ENCODE results near the gene KRTAP10-6.
"Not testable (repeated sequence)": the region's sequence is repeated elsewhere in the genome, so short reads cannot be mapped to it uniquely, and the experiment has no call there.

Gene KRTAP10-6

GRCh38 chr21:44557491-44558328 is 34.6 kb downstream of the KRTAP10-6 start:
- DNase-seq (ENCODE audit: low spot score): no peak

- DNase-seq (ENCODE audit: low spot score): no peak
Measured at GRCh38 chr21:44556879-44557278, 35.4 kb downstream of the KRTAP10-6 start.

DNA sequence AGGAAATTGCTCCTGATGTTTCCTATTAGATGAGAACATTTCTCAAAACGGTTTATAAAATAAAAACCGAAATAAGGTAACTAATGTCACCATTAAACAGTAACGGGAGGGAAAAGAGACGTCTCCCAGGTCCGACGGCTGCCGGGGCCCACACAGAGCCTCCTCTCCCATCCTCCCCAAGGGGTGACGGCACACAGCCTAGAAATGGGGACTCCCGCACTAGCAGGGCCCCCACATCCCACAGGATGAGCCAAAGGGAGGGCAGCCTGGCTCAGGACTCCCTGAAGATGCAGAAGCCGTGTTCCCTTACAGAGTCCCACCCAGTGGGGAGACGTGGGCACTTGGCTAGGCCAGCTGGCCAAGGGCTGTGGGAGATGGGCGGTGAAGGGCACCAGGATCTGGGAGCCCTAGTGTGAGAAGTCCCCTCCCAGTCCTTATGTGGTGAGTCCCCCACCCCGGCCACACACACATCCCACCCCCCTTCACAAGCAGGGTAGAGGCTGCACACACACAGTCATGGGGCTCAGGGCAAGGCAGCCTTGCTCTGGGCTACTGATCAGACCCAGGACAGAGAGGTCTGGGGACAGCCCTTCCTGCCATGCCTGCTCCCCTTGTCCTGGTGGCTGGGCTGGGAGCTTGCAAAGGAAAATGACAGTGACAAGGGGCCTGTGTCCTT is 37.0 kb downstream of the KRTAP10-6 start:
- DNase-seq (ENCODE audit: low spot score): no peak

- no peak for DNase-seq (ENCODE audit: low spot score)
Measured at GRCh38 chr21:44552681-44553080, 39.6 kb downstream of the KRTAP10-6 start.

DNA sequence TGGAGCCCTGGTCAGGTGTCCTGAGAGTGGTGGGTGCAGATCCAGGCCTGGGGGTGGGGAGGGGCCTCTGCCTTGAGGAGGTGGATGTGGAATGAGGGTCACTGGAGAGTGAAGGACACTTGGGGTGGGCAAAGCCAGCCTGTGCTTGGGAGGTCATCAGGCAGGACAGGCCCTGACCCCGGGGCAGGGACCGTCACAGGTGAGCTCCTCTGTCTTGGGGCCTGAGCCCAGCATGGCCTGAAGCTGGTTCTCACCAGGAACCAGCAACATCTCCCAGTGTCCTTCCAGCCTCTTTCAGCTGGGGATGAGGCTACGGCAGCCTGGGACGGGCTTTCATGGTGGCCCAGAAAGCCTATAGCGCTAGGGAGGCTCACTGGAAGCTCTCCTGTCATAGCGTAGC is 40.2 kb downstream of the KRTAP10-6 start:
- DNase-seq (ENCODE audit: low spot score): no peak

DNA sequence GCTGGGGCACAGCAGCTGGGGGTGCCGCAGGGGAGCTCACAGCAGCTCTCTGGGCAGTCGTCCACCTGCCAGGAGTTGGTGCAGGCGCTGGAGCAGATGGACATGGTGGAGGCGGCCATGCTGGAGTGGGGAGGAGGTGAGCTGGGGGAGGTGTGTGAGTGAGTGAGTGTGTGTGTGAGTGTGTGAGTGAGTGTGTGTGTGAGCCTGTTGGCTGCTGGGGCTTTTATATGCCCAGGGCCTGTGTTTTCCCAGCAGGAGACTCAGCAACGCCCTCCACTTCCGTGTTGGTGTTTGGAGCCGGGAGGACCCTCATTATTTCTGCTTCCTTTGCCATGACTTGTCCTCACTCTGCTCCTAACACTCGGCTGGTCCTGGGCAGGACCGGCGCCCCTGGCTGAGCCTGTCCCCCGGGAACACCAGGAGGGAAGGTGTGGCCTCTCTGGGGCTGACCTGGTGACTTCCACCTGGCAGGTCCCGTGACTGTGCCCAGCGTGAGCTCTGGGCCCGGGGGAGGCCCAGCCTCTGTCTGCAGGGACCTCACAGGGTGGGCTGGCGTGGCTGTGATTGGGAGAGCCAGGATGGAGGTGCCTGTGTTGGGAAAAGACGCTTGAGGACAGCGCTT is 40.9 kb downstream of the KRTAP10-6 start, which contains the start of gene KRTAP10-2:
Gene KRTAP10-2, minus strand, starts transcription at position 166 of the 622 bp plus-strand sequence. Its CDS starts 47 bp downstream, at position 119.
- DNase-seq (ENCODE audit: low spot score): no peak

- DNase-seq (ENCODE audit: low spot score): no peak
Measured at GRCh38 chr21:44550807-44551206, 41.5 kb downstream of the KRTAP10-6 start.

GRCh38 chr21:44550285-44550684 is 42.0 kb downstream of the KRTAP10-6 start:
- not testable (repeated sequence) for DNase-seq (ENCODE audit: low spot score)

DNA sequence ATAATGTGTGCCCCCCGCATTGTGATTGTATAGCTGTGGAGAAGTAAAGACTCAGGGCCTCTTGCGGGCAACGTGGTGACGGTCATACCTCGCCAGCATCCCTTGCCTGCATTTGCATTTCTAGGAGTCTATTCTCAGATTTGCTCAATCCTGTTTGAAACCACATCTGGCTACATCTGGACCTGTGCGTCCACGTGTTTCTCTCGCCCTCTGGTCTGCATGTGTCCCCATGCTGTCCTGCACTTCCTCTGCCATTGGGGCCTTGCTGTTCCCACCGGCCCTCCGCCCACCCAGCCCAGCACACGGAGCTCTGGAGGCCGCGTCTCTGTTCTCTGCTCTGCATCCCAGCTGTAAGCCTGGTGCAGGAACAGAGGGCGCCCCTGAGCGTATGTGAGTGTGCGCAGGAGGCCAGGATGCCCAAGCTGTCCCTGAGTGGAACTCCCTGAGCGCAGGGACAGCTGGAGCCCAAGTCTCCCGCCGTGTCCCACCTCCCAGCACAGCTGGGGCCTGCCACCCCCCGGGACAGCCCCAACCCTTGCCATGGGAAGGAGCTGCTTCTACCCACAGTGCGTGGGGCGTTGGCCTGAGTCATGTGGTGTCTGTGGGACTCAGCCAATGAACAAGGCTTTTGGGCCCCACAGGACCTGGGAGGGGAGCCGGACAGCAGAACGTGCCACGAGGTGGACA is 42.6 kb downstream of the KRTAP10-6 start:
- no peak for DNase-seq (ENCODE audit: low spot score)

- no peak for DNase-seq (ENCODE audit: low spot score)
Measured at GRCh38 chr21:44548922-44549321, 43.4 kb downstream of the KRTAP10-6 start.

DNA sequence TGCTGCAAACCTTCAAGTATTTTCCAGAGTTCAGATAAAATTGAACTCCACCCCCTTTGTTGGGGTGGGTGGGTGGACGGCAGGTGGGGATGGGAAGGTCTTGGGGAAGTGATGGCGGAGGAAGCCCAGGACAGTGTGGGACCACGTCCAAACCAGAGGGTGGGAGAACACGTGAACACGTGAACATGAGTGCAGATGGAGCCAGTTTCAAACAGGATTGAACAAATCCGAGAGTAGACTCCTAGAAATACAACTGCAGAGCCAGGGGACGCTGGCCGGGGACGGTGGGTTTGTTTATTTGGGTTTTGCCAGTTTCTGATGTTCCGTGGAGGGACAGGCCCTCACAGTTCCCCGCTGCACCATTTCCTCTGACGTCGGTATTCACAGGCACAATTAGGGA is 43.9 kb downstream of the KRTAP10-6 start:
- DNase-seq (ENCODE audit: low spot score): no peak

DNA sequence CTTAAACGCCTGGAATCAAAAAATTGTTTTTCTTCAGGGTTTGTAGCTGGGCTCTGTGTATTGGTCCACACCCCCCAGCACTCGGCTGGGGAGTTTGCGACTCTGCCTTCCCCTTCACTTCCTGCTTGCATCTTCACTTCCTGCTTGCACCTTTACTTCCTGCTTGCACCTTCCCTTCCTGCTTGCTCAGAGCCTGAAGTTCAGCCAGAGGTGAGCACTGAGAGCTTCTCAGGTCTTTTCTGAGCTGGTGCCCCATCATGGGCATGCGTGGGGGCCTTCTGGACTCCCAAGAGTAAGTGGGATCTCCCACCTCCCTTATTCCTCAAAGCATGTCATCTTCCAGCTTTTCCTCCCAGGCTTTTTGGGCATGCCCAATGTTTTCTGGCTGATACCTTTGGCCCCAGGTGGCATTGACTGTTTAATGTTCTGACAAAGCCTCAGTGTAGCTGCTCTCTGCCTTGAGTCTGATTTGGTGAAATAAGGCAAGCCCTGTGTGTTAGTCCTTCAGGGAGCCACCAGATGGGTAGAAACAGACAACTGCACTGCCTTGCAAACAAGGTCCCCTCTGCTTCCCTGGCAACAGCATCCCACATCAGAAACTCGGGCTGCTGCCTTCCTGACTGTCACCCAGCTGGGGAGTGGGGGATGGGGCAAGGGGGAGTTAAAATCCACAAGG is 44.5 kb downstream of the KRTAP10-6 start:
- no peak for DNase-seq (ENCODE audit: low spot score)

DNA sequence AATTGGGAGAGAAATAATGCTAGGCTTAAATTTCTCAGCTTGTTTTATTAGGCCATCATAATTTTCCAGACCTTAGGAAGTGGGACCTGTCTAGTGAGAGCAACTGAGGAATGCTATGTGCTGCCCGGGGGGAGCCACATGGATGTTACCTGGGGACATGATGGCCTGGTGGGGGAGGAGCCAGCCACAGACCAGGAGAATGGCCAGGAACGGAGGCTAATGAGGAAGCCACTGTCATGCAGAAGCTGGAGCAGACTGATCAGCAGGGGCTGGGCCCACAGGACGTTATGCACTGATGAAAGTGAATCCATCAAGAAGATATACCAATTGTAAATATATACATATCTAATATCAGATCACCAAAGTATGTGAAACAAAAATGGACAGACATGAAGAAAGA is 47.7 kb downstream of the KRTAP10-6 start:
- DNase-seq (ENCODE audit: low spot score): no peak

DNA sequence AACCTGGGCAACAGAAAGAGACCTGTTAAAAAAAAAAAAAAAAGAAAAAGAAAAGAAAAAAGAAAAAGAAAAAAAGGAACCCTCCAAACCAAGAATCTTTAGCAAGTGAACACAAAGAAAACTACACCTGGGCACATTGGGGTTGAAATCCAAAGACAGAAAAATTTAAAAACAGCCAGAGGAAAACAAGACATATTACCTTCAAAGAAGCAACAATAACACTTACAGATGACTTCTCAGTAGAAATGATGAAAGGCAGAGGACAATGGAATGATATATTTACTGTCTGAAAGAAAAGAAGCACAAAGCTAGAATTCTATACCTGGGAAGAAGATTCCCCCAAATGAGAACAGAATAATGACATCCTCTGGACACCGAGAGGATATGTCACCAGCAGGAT is 49.6 kb downstream of the KRTAP10-6 start:
- DNase-seq (ENCODE audit: low spot score): no peak
